H1 (cell line): ENCODE measurements around the gene PTP4A1. TPM values are rescaled to one million over a fixed set of nuclear protein-coding genes. Genes with fewer than 3 reads are reported as not detected.

Experiments used
- CBX5 ChIP-seq: fragments of 300-800, 300-1000 bp; sonication (generic); IDR thresholded peaks from 2 replicates; pipeline ENCODE4 v1.7.1; 2016; ENCODE audit warnings: antibody characterized with exemption, low read length, low read depth
- CTBP2 ChIP-seq: IDR thresholded peaks from 2 replicates; pipeline ENCODE4 v1.7.0; 2011; ENCODE audit warnings: borderline replicate concordance, mild to moderate bottlenecking, moderate library complexity, mixed read lengths, low read length; ENCODE audit not compliant: insufficient read depth, insufficient read length
- SIN3A ChIP-seq, 2 experiments: IDR thresholded peaks in 1 of 2; conservative IDR thresholded peaks in 1 of 2; 2 replicates each; pipeline ENCODE4 v1.6.1; 2011 to 2012; ENCODE audit warnings: low read length in 2 of 2, improper control_type of control experiment in 1 of 2, low read depth in 1 of 2, mild to moderate bottlenecking in 1 of 2
- polyA plus RNA-seq, 7 experiments: library from polyadenylated mRNA; depleted of rRNA in 3 of 7; stranded (reverse) in 5 of 7; unstranded in 2 of 7; fragments of >200 nt in 5 of 7; fragments of 200-250 nt in 2 of 7; gene quantifications; 1 replicate in 5 of 7; 2 replicates in 1 of 7; 4 replicates in 1 of 7; pipeline versions ENCODE4 v1.2.1 to v1.2.3, GENCODE V29; 2011 to 2013; ENCODE audit warnings: missing spikeins in 2 of 7, mixed read lengths in 2 of 7
- total RNA-seq: library from RNA; stranded (reverse); fragmentation: NEBNext Ultra II Directional; extraction: Animal tissue kit (Norgen Biotek cat#: 25700); gene quantifications from 2 replicates; pipeline ENCODE4 v1.2.1, GENCODE V29; 2021
- TF ChIP-seq, protein P1 (sequence below): fragments of 300-600 bp; sonication (generic); IDR thresholded peaks from 2 replicates; pipeline ENCODE4 v1.7.1; 2012; ENCODE audit warnings: low read length, moderate library complexity, mild to moderate bottlenecking, inconsistent platforms; ENCODE audit not compliant: insufficient replicate concordance

Gene PTP4A1
- total and polyA plus RNA-seq, 2 of the 8 experiments (the other 6 are each of a cell fraction or from before 2014, with no cell fraction given), result 21.1 to 76.3 TPM

DNA sequence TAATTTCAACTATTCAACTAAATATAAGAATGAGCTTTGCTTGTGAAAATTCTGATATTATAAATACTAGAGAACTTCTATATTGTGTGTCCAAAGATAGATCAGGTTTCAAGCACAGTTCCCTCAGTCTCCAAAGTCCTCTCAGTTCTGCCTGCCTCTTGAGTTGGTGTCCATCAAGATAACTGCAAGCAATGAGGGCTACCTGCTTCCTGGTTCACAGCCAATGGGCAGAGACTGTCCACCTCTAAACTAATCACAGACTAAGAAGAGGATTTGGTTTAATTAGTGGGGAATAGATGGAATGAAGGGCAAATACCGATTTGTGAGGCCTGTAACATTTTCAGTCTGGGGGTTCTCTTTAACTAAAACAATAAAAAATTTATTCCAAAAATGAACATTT is 41.3 kb upstream of the PTP4A1 start (continued):
- TF ChIP-seq, protein P1, sequence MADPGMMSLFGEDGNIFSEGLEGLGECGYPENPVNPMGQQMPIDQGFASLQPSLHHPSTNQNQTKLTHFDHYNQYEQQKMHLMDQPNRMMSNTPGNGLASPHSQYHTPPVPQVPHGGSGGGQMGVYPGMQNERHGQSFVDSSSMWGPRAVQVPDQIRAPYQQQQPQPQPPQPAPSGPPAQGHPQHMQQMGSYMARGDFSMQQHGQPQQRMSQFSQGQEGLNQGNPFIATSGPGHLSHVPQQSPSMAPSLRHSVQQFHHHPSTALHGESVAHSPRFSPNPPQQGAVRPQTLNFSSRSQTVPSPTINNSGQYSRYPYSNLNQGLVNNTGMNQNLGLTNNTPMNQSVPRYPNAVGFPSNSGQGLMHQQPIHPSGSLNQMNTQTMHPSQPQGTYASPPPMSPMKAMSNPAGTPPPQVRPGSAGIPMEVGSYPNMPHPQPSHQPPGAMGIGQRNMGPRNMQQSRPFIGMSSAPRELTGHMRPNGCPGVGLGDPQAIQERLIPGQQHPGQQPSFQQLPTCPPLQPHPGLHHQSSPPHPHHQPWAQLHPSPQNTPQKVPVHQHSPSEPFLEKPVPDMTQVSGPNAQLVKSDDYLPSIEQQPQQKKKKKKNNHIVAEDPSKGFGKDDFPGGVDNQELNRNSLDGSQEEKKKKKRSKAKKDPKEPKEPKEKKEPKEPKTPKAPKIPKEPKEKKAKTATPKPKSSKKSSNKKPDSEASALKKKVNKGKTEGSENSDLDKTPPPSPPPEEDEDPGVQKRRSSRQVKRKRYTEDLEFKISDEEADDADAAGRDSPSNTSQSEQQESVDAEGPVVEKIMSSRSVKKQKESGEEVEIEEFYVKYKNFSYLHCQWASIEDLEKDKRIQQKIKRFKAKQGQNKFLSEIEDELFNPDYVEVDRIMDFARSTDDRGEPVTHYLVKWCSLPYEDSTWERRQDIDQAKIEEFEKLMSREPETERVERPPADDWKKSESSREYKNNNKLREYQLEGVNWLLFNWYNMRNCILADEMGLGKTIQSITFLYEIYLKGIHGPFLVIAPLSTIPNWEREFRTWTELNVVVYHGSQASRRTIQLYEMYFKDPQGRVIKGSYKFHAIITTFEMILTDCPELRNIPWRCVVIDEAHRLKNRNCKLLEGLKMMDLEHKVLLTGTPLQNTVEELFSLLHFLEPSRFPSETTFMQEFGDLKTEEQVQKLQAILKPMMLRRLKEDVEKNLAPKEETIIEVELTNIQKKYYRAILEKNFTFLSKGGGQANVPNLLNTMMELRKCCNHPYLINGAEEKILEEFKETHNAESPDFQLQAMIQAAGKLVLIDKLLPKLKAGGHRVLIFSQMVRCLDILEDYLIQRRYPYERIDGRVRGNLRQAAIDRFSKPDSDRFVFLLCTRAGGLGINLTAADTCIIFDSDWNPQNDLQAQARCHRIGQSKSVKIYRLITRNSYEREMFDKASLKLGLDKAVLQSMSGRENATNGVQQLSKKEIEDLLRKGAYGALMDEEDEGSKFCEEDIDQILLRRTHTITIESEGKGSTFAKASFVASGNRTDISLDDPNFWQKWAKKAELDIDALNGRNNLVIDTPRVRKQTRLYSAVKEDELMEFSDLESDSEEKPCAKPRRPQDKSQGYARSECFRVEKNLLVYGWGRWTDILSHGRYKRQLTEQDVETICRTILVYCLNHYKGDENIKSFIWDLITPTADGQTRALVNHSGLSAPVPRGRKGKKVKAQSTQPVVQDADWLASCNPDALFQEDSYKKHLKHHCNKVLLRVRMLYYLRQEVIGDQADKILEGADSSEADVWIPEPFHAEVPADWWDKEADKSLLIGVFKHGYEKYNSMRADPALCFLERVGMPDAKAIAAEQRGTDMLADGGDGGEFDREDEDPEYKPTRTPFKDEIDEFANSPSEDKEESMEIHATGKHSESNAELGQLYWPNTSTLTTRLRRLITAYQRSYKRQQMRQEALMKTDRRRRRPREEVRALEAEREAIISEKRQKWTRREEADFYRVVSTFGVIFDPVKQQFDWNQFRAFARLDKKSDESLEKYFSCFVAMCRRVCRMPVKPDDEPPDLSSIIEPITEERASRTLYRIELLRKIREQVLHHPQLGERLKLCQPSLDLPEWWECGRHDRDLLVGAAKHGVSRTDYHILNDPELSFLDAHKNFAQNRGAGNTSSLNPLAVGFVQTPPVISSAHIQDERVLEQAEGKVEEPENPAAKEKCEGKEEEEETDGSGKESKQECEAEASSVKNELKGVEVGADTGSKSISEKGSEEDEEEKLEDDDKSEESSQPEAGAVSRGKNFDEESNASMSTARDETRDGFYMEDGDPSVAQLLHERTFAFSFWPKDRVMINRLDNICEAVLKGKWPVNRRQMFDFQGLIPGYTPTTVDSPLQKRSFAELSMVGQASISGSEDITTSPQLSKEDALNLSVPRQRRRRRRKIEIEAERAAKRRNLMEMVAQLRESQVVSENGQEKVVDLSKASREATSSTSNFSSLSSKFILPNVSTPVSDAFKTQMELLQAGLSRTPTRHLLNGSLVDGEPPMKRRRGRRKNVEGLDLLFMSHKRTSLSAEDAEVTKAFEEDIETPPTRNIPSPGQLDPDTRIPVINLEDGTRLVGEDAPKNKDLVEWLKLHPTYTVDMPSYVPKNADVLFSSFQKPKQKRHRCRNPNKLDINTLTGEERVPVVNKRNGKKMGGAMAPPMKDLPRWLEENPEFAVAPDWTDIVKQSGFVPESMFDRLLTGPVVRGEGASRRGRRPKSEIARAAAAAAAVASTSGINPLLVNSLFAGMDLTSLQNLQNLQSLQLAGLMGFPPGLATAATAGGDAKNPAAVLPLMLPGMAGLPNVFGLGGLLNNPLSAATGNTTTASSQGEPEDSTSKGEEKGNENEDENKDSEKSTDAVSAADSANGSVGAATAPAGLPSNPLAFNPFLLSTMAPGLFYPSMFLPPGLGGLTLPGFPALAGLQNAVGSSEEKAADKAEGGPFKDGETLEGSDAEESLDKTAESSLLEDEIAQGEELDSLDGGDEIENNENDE, result no peak
- TF ChIP-seq SIN3A (conservative IDR thresholded peaks at IDR 0.05 in 1 of 2, IDR thresholded peaks at IDR 0.05 in 1 of 2; ENCODE audit: low read depth in 1 of 2, low read length in 2 of 2) (no peak), CTBP2 (no peak), CBX5 (no peak)
